HG03095 (cell line): ENCODE results near the gene MOB3A.
"Not testable (repeated sequence)": the region's sequence is repeated elsewhere in the genome, so short reads cannot be mapped to it uniquely, and the experiment has no call there.

ENCODE experiments used
- ATAC-seq: cut with Tn5 transposase; IDR thresholded peaks from one replicate; pipeline ENCODE4 v1.9.1; 2021; ENCODE audit warnings: moderate library complexity; ENCODE audit not compliant: unreplicated experiment

Gene MOB3A

DNA sequence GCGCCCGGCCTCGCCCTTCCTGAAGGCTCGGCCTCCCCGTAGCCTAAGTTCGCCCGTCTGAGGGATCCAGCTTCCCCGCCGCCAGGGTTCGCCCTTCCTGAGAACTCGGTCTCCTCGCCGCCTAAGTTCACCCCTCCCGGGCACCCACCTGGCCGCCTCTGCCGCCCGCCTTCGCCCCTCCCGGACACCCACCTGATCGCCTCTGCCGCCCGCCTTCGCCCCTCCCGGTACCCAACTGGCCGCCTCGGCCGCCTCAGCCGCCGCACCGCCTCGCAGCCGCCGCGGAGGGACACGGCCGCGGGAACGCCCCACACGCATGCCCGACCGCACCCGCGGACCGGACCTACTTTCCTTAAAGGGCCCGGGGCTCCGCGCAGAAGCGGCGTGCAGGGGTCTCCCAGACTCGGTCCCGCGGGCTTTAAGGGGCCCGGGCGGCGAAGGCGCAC, at the start of gene MOB3A:
Gene MOB3A, minus strand, starts transcription at position 293 of the 446 bp plus-strand sequence. CDS start 17,766 bp downstream, outside the sequence.
- peak; percentile 20 for ATAC-seq

DNA sequence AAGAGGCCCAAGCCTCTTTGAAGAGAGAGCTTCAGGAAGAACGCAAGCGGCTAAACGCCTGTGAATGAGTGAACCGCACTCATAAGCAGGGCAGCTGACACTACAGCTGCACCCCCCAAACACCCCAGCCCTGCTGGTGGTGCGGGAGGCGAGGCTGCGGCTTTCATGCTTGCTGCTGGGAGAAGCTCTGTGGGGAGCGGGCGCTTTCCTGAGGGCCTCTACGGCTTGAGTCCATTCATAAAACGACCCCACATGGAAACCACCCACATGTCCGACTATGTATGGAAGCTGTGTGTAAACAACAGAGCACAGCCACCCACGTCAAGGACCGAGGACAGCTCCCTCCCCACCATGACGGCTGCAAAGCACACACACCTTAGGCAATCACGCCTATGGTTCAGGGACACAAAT, 49.7 kb upstream of the MOB3A start:
- no peak for ATAC-seq

- no peak for ATAC-seq
Observed at GRCh38 chr19:2144190-2144589, 48.1 kb upstream of the MOB3A start.

GRCh38 chr19:2142173-2142829, 46.2 kb upstream of the MOB3A start:
- no peak for ATAC-seq

- ATAC-seq = no peak
Observed at GRCh38 chr19:2140138-2140569, 44.0 kb upstream of the MOB3A start.

DNA sequence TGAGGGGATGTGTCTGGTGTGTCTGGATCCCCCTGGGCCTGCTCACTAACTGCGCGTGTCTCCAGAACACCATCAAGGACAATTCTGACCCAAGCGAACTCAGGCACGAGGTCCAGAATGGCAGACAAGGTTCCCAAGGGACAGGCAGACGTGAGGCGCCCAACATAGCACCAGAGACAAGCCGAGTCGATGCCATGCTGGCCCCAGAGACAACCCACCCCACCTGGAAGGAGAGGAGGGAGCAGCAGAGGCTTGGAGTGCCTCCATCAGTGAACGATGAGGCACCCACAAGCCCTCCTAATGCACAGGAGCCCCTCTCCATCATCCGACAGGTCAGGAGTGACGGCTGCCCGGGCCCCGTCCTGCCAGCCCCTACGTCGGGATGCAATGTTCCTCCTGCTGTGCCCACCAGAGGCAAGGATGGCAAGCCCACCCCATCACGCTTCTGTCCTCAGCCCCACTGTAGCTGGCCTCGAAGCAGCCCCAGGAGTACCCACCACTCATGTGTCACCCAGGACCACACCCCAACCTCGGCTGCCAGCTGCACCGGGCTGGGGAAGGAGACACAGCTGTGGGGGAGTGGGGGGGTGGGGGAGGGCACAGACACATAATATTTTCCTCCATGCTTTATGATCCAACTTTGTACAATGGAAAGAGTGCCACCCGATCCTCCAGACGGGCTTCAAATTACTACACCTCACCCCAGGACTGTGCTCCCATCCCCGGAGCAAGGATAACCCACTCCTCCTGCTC, 43.4 kb upstream of the MOB3A start:
- ATAC-seq = no peak

DNA sequence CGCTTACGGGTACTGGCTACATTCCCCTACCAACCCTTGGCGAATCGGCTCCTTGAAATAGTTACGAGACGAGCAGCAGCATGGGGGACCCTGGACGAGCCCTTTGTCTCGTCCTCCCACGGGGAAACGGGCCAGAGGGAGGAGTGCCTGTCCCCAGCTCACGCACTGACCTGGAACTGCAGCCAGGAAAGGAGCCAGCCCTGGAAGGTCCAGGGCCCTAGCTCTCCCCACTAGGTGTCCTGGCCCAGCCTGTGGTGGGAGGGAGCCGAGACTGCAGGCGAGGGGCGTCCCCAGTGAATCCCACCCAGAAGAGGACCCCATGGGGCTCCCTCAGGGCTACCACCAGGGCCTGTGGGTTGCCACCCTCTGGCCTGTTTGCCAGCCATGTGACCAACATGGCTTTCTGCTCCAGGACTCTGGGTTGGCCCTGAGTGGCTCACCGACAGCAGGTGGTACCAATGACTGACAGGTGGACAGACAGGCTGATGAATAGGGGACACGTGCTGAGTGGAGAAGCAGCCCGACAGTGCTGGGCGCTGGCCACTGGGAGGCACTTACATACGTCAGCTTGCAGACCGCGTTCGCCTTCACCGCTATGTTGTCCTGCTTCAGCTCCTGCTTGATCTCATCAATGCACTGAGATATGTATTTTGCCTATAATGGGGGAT, 42.1 kb upstream of the MOB3A start:
- no peak for ATAC-seq

GRCh38 chr19:2136796-2137195, 40.7 kb upstream of the MOB3A start:
- ATAC-seq = no peak

DNA sequence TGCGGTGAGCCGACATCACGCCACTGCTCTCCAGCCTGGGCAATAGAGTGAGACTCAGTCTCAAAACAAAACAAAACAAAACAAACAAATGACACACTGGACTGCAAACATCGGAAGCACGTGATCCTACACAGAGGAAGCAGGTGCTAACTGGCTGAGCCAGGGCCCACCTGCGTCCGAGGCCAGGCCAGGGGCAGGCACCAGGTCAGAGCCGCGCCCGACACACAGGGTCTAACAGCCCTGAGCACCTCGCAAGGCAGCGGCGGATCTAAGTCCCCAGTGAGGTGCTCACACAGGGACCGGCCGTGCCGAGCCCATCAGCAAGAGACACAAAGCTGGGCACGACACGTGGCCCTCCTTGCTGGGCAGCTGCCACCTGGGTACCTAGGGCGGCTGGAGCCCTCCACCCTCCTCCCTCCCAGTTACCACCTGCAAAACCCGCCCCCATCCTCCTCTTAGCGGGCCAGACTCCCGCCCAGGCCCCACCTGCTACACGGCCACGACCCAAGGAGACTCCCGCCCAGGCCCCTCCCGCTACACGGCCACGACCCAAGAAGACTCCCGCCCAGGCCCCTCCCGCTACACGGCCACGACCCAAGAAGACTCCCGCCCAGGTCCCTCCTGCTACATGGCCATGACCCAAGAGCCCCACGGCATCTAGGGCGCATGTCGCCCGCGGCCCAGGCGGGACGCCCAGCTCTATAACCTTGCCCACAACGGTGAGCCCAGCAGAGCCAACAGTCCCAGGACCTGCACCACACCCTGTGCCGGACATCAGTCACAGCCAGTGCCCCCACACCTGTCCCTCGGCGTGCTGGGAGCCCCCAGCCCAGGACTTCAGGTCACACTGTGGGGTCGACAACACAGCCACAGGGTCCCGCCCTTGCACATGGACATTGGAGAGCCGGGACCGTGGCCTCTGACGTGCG, 39.6 kb upstream of the MOB3A start:
- no peak for ATAC-seq

GRCh38 chr19:2132731-2133490, 36.8 kb upstream of the MOB3A start:
- no peak for ATAC-seq

DNA sequence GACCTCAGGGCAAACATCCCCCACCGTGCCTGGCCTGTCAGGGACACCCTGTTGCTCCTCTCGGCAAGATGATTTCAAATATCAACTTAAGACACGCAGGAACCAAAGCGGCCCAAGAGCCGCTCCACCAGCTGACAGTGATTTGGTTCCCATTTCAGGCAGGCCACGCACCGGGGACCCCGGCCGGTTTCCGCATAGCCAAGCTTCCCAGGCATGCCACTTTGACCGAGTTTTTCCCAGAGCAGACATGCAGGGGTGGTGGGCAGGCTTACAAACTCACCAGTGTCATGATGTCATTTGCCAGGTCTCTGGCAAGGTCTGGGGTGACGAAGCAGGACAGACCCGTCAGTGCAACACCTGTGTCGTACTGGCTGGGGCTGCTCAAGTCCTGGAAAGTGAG, 36.1 kb upstream of the MOB3A start:
- ATAC-seq = no peak

GRCh38 chr19:2131012-2131975, 35.2 kb upstream of the MOB3A start:
- not testable (repeated sequence) for ATAC-seq

GRCh38 chr19:2129892-2130770, 34.0 kb upstream of the MOB3A start:
- no peak for ATAC-seq

DNA sequence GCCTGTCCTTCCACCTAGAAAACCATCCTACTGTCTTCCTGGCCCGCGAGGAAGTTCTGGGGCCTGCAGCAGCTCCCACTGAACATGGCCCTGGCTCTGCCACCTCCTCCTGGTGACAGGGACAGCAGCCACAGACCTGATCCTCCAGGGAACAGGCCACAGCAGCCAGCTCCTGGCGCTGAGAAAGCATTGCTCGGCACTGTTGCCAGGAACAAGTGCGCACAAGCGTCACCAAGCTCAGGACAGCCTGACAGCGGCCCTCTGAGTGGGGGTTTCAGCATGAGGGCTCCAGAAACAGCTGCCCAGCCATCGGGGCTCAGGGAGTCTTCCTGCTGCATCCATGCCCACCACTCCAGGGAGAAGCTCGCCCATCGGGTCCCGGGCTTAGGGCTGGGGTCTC, 33.4 kb upstream of the MOB3A start:
- ATAC-seq = no peak

DNA sequence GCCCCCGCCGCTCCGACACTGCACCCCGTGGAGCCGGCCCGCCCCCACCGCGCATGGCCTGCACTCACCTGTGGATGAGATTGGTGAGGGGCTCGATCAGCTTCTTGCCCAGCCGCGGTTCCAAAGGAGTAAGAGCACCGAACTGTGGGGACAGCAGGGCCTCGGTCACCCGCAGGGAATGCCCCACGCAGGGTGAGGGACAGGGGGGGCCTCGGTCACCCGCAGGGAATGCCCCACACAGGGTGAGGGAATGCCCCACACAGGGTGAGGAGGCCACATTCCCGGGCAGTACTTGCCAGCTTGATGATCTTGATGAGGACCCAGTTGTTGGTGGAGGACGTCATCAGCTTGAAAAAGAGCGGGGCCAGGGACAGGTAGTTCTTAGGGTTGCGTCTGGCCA, 32.9 kb upstream of the MOB3A start:
- ATAC-seq = no peak

GRCh38 chr19:2128252-2128651, 32.1 kb upstream of the MOB3A start:
- ATAC-seq = not testable (repeated sequence)

DNA sequence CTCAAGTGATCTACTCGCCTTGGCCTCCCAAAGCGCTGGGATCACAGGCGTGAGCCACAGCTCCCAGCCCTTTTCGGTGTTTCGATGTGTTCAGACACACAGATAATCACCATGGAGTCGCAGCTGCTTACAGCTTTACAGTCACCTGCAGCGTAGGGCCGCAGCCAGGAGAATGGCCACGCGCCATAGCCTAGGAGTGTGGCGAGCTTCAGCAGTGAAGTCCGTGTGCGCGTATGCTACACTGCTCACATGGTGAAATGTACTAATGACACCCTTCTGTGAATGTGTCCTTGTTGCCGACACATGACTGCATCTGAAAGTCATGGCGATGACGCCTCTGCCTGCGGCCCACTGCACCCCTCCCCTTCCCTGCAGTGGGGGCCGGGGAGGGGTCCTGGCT, 31.6 kb upstream of the MOB3A start:
- no peak for ATAC-seq
